Activated gamma-delta T cell treated with Interleukin-2 at 50 U/mL for 16 hours (primary cell): ENCODE results near the gene LAMB4.
"Not testable (repeated sequence)": the region's sequence is repeated elsewhere in the genome, so short reads cannot be mapped to it uniquely, and the experiment has no call there.

ENCODE experiments used
- DNase-seq: peaks from one replicate; pipeline ENCODE4 v3.0.0-alpha.2; 2020

LAMB4 gene

GRCh38 chr7:108038986-108039385 lies 91.2 kb downstream of the LAMB4 start:
- no peak for DNase-seq

GRCh38 chr7:108037741-108038140 lies 92.4 kb downstream of the LAMB4 start:
- no peak for DNase-seq

DNA sequence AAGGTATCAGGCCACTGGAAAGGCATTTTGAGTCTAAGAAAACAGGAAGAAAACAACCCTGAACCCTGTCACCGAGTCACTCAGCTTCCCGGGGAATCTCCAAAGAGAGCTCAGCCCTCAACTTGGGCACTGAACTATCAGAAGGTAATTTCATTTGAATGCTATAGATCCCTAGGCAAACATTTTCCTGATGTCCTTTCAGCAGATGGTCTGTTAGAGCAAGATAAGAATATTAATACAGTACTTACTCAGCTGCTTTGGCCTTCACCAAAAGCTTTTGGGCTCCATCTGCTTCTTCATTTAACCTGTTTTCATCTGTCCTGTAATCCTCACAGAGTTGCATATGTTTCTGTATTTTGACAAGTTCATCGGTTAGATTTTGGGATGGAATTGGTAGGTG lies 93.0 kb downstream of the LAMB4 start:
- no peak for DNase-seq

GRCh38 chr7:108034586-108034985 lies 95.6 kb downstream of the LAMB4 start:
- DNase-seq, result no peak

- DNase-seq, result no peak
Observed at GRCh38 chr7:108033776-108034497, 96.2 kb downstream of the LAMB4 start.

DNA sequence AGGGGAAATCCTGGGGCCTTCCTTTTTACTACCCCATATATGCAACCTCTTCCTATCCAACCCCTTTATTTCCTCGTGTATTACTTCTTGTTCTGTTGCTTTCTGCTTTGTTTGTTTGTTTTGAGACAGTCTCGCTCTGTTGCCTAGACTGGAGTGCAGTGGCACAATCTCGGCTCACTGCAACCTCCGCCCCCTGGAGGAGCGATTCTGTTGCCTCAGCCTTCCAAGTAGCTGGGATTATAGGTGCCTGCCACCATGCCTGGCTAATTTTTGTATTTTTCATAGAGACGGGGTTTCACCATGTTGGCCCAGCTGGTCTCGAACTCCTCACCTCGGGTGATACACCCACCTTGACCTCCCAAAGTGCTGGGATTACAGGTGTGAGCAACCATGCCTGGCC lies 96.9 kb downstream of the LAMB4 start:
- not testable (repeated sequence) for DNase-seq

- DNase-seq, result no peak
Observed at GRCh38 chr7:108030516-108030915, 99.6 kb downstream of the LAMB4 start.

GRCh38 chr7:108029034-108029433 lies 101.1 kb downstream of the LAMB4 start:
- DNase-seq, result no peak

DNA sequence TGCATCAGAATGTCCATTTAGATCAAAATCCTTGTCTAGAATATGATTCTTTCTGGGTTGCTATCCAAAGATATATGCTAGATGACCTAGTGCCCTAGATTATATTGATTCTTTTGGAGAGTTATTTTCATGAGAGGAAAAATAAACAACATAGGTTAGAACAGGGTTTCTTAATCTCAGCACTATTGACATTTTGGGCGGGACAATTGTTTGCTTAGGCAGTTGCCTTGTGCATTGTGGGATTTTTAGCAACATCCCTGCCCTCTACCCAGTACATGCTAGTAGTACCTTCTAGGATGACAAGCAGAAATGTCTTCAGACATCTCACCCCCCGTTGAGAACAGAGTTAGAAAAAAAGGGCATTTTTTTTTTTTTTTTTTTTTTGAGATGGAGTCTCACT lies 102.0 kb downstream of the LAMB4 start:
- no peak for DNase-seq

GRCh38 chr7:108027239-108027638 lies 102.9 kb downstream of the LAMB4 start:
- DNase-seq, result no peak

- no peak for DNase-seq
Observed at GRCh38 chr7:108026647-108027046, 103.5 kb downstream of the LAMB4 start.

- DNase-seq, result no peak
Observed at GRCh38 chr7:108026116-108026515, 104.0 kb downstream of the LAMB4 start.

DNA sequence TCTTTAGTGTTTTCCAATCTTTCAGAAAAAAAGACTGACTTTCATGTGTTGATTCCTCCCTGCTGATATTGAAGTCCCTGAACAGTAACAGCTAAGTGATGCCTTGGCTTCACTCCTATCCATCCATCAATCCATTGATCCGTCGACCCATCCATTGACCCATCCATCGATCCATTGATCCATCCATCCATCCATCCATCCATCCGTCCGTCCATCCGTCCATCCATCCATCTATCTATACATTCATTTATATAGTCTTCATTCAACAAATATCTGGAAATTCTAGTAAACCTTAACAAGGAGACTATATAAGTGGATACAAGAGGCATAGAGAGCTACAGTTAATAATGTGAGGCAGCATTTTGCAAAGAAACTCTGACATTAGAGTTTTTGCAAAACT lies 105.6 kb downstream of the LAMB4 start:
- no peak for DNase-seq

DNA sequence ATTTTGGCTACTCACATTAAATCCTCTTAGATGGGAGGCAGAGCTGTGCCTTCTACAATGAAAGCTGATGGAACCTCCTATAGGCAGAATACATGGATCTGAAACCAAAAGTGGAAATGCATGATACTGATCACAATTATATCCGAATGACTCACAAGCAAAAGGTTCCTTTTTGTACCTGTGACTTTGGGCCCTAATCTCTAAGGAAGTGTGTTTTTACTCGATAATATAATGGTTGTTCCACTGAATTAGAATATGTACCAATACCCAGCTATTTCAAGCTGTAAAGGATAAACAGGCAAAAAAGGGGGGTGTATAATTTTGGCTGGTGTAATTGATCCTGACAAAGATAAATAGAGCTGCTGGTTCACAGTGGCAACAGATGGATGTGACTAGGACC lies 109.6 kb downstream of the LAMB4 start:
- no peak for DNase-seq

GRCh38 chr7:108018668-108019067 lies 111.5 kb downstream of the LAMB4 start:
- no peak for DNase-seq

DNA sequence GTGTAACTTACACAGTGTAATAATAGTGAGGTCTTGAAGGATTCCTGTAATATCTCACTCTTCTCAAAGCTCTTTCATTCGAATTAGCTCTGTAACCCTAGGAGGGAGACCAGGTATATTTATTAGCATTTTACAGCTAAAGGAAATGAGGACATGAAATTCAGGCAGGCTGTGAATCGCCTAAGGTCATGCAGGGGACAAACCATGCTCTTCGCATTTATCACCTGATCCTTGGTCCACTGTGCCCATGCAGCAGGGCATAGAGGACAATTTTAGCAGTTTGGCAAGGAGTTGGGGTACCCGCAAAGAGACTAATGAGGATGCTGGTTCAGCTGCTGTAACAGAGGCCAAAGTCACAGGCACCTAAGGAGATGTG lies 112.4 kb downstream of the LAMB4 start:
- no peak for DNase-seq

GRCh38 chr7:108016841-108017775 lies 113.1 kb downstream of the LAMB4 start:
- DNase-seq, result no peak

DNA sequence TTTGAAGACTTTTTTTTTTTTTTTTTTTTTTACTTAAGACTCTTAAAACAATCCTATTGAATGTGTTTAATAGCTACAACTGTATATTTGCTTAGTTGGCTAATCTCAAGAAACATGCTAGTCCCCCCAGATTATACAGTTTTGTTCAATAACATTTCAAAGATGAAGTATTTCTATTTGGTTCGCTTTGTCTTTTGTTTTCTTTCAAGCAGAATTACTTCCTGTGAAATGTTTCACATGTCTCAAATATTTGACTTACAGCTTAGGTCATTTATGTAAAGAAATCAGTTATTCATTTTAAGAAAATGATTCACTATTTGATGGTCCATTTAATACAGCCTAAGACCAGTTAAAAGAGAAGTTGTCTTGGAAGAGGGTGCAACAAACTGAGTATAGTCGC lies 114.4 kb downstream of the LAMB4 start:
- no peak for DNase-seq

GRCh38 chr7:108014747-108015682 lies 115.1 kb downstream of the LAMB4 start:
- no peak for DNase-seq

GRCh38 chr7:108014215-108014614 lies 115.9 kb downstream of the LAMB4 start:
- DNase-seq, result no peak

- no peak for DNase-seq
Observed at GRCh38 chr7:108012499-108013430, 117.4 kb downstream of the LAMB4 start.

DNA sequence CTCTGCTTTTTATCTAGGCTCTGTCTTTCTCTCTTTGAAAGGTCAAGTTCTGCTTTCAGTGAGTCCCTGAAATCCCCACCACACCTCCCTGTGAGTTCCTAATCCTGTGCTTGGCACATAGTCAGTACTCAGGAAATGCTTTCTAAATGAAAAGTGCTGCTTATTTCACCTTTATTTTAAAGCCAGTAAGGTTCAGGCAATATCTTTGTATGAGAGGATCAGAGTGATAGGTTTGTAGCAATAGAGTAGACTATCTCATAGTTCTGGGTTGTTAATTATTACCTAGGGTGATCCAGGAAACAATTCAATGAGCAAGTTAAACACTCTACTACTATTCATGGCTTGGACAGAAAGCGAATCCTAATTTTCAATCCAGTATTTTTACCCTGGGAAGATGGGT lies 119.8 kb downstream of the LAMB4 start:
- DNase-seq, result no peak
